CD4-positive, alpha-beta T cell (primary cell): Measurements from ENCODE around the gene PAGE2. TPM values are rescaled to one million over a fixed set of nuclear protein-coding genes. Genes with fewer than 3 reads are reported as not detected.
"Not testable (repeated sequence)": the region's sequence is repeated elsewhere in the genome, so short reads cannot be mapped to it uniquely, and the experiment has no call there.

ENCODE experiments used
- ATAC-seq: fragments of 200-7000 bp; cut with Tn5 transposase; one replicate; pipeline ENCODE4 v1.10.0; 2022; ENCODE audit warnings: mild to moderate bottlenecking; ENCODE audit not compliant: poor library complexity
- CTCF ChIA-PET: fragments of 350-600 bp; sonication (Branson Sonifier 250); formaldehyde crosslinking; loops from one replicate; lab custom pipeline; 2021; ENCODE audit warnings: antibody characterized with exemption, inconsistent platforms; lab: Charles Lee
- POLR2A ChIA-PET: fragments of 350-600 bp; sonication (Branson Sonifier 250); formaldehyde crosslinking; loops from one replicate; lab custom pipeline; 2021; ENCODE audit warnings: antibody characterized with exemption, inconsistent platforms; lab: Charles Lee
- DNase-seq, 14 experiments: peaks; one replicate each; pipeline ENCODE4 v3.0.0-alpha.2; 2013 to 2020; ENCODE audit warnings: mixed read lengths in 2 of 14
- H3K27ac ChIP-seq, 2 donors: one replicate each; pipeline versions ENCODE4 v1.5.1 to v1.7.0; 2013; ENCODE audit warnings: low read length in 2 of 2, low read depth in 1 of 2, mild to moderate bottlenecking in 1 of 2
- H3K27me3 ChIP-seq, 2 experiments: 1 replicate in 1 of 2; 2 replicates in 1 of 2; pipeline versions ENCODE4 v1.6.1 to v1.7.0; 2013; ENCODE audit warnings: low read length in 2 of 2, control low read depth in 1 of 2, mild to moderate bottlenecking in 1 of 2, moderate library complexity in 1 of 2; ENCODE audit not compliant: insufficient read depth in 2 of 2, control insufficient read depth in 1 of 2
- H3K36me3 ChIP-seq: one replicate; pipeline ENCODE4 v1.6.1; 2013; ENCODE audit warnings: low read length, control low read depth; ENCODE audit not compliant: insufficient read depth
- H3K4me1 ChIP-seq: one replicate; pipeline ENCODE4 v1.6.1; 2013; ENCODE audit warnings: low read length, control low read depth; ENCODE audit not compliant: insufficient read depth
- H3K4me3 ChIP-seq: one replicate; pipeline ENCODE4 v1.5.1; 2013; ENCODE audit warnings: mild to moderate bottlenecking, low read length, moderate library complexity
- H3K9me3 ChIP-seq, 2 experiments: 1 replicate in 1 of 2; 2 replicates in 1 of 2; pipeline versions ENCODE4 v1.6.1 to v1.7.0; 2013; ENCODE audit warnings: low read length in 2 of 2, mild to moderate bottlenecking in 2 of 2, control low read depth in 1 of 2, moderate library complexity in 1 of 2; ENCODE audit not compliant: control insufficient read depth in 1 of 2, insufficient read depth in 1 of 2
- H3K27ac Mint-ChIP-seq: one replicate; pipeline ENCODE4 v1.8.0; 2020; ENCODE audit warnings: mixed read lengths
- H3K27me3 Mint-ChIP-seq: one replicate; pipeline ENCODE4 v1.8.0; 2021; ENCODE audit warnings: mixed read lengths
- H3K36me3 Mint-ChIP-seq: one replicate; pipeline ENCODE4 v1.8.0; 2021; ENCODE audit warnings: low read depth, mixed read lengths
- H3K4me1 Mint-ChIP-seq: one replicate; pipeline ENCODE4 v1.8.0; 2021; ENCODE audit warnings: low read depth, mixed read lengths
- H3K4me3 Mint-ChIP-seq: one replicate; pipeline ENCODE4 v1.8.0; 2020; ENCODE audit warnings: mild to moderate bottlenecking, mixed read lengths
- H3K9me3 Mint-ChIP-seq: one replicate; pipeline ENCODE4 v1.8.0; 2020; ENCODE audit warnings: mixed read lengths
- CTCF ChIP-seq: fragments of 200-600 bp; IDR thresholded peaks from one replicate; pipeline ENCODE4 v1.8.0; 2022; ENCODE audit warnings: antibody characterized with exemption, mild to moderate bottlenecking
- intact Hi-C, 2 experiments: fragments of 100-400 bp; cut with DNase I in 1 of 2; cut with micrococcal nuclease in 1 of 2; formaldehyde crosslinking; loops; one replicate each; pipeline versions ENCODE4 v1.15.1 to v1.9.0; 2023 to 2025; cut with DNase I, micrococcal nuclease
- total RNA-seq, 174 experiments: library from RNA in 2 of 174; stranded (reverse) in 2 of 174; gene quantifications; one replicate each; pipeline ENCODE4 v1.2.3 and lab custom pipeline; 2021 to 2026

The PAGE2 gene
- total RNA-seq, 2 experiments from 2014 or later = not detected

- POLR2A ChIA-PET = interaction anchor here (0.7 to 1.3 kb wide), 4 partner anchors 57 to 418 kb away, joined by 4 to 6 read pairs (median 4); partner anchors contain the start of gene APEX2
- Histone ChIP-seq H3K9me3 (peaks cover 0 to 5% of the 10 kb centered on the region in 2 experiments), H3K4me3 (peak overlapping the region; percentile 30), H3K27ac (no peak overlapping the region), H3K27me3 (no peaks in the 10 kb centered on the region), H3K4me1 (peaks cover 11% of the 10 kb centered on the region), H3K36me3 (no peaks in the 10 kb centered on the region)
- H3K27me3 Mint-ChIP-seq = no peaks in the 10 kb centered on the region
- H3K9me3 Mint-ChIP-seq = no peaks in the 10 kb centered on the region
- no peaks in the 10 kb centered on the region for H3K36me3 Mint-ChIP-seq
- CTCF ChIA-PET = interaction anchor here (1.2 to 1.3 kb wide), 2 partner anchors 48 to 166 kb away, joined by 3 to 7 read pairs; no protein-coding TSS in a partner anchor
- peaks cover 24% of the 10 kb centered on the region for H3K4me1 Mint-ChIP-seq
- TF ChIP-seq CTCF = no peak
- peak; percentile 87 for ATAC-seq
- H3K27ac Mint-ChIP-seq = peak overlapping the region; percentile 88
- intact Hi-C loops = loop anchor here (1.0 to 10.0 kb wide), 9 partner anchors 45 to 1742 kb away; partner anchors contain the start of genes APEX2 (in 1 of the 2), HUWE1 (in 1 of the 2) and MAGED2 (in 1 of the 2)
- peak in 10 of 14 experiments; percentile 3 to 83 (median 36) for DNase-seq
- H3K4me3 Mint-ChIP-seq = peak overlapping the region; percentile 84
Measured at GRCh38 chrX:55056820-55057674, 31.8 kb upstream of the PAGE2 start.

GRCh38 chrX:55057675-55058249 is 31.1 kb upstream of the PAGE2 start:
- H3K36me3 Mint-ChIP-seq = no peaks in the 10 kb centered on the region
- peak in 9 of 14 experiments; percentile 9 to 69 (median 25) for DNase-seq
- Histone ChIP-seq H3K4me3 (peak overlapping the region; percentile 30), H3K27me3 (no peaks in the 10 kb centered on the region), H3K27ac (no peak overlapping the region), H3K9me3 (no peaks in the 10 kb centered on the region), H3K4me1 (peaks cover 11% of the 10 kb centered on the region), H3K36me3 (no peaks in the 10 kb centered on the region)
- intact Hi-C loops = loop anchor here (1.0 to 10.0 kb wide), 9 partner anchors 45 to 1743 kb away; partner anchors contain the start of genes APEX2 (in 1 of the 2), HUWE1 (in 1 of the 2) and MAGED2 (in 1 of the 2)
- H3K9me3 Mint-ChIP-seq = no peaks in the 10 kb centered on the region
- no peaks in the 10 kb centered on the region for H3K27me3 Mint-ChIP-seq
- peak; percentile 82 for TF ChIP-seq CTCF
- peak overlapping the region; percentile 84 for H3K4me3 Mint-ChIP-seq
- POLR2A ChIA-PET = interaction anchor here (0.7 to 1.3 kb wide), 4 partner anchors 57 to 418 kb away, joined by 4 to 6 read pairs (median 4); partner anchors contain the start of gene APEX2
- peak overlapping the region; percentile 88 for H3K27ac Mint-ChIP-seq
- CTCF ChIA-PET = interaction anchor here (1.2 to 1.3 kb wide), 2 partner anchors 49 to 166 kb away, joined by 3 to 7 read pairs; no protein-coding TSS in a partner anchor
- peak; percentile 59 for ATAC-seq
- H3K4me1 Mint-ChIP-seq = peaks cover 24% of the 10 kb centered on the region

- CTCF ChIA-PET, H3K36me3 ChIP-seq, H3K4me3 ChIP-seq, DNase-seq, intact Hi-C loops, H3K9me3 Mint-ChIP-seq, H3K4me3 Mint-ChIP-seq, H3K27me3 ChIP-seq, H3K27ac Mint-ChIP-seq, H3K36me3 Mint-ChIP-seq, ATAC-seq, H3K4me1 Mint-ChIP-seq, H3K4me1 ChIP-seq, H3K27me3 Mint-ChIP-seq, H3K27ac ChIP-seq, POLR2A ChIA-PET, H3K9me3 ChIP-seq: not testable (repeated sequence)
Measured at GRCh38 chrX:55067180-55067579, 21.6 kb upstream of the PAGE2 start.
